ENCODE results near the gene WDR64.

GRCh38 chr1:241770115-241770514 is 118.0 kb downstream of the WDR64 start:
- TF ChIP-seq CTCF (conservative IDR thresholded peaks at IDR 0.05; ENCODE audit: low read depth, low read length) (no peak), EZH2 (IDR thresholded peaks at IDR 0.05; ENCODE audit: borderline replicate concordance, low read depth, low read length, poor library complexity, severe bottlenecking) (no peak)

All from A673 (cell line).